Transverse colon (tissue), 3 donors: ENCODE results near the gene MYO1B.

ENCODE experiments used
- CTCF ChIP-seq, 5 experiments: fragments of 200-600 bp in 3 of 5; fragments of 450-650 bp in 2 of 5; sonication (generic) in 3 of 5; IDR thresholded peaks; 1 replicate in 2 of 5; 2 replicates in 3 of 5; pipeline ENCODE4 v1.5.1; 2016 to 2017; ENCODE audit warnings: antibody characterized with exemption in 5 of 5, inconsistent platforms in 3 of 5, mild to moderate bottlenecking in 2 of 5, moderate library complexity in 1 of 5
- EP300 ChIP-seq: sonication (generic); formaldehyde crosslinking; IDR thresholded peaks from one replicate; pipeline ENCODE4 v1.6.1; 2017; ENCODE audit warnings: antibody characterized with exemption, low read depth

GRCh38 chr2:191347881-191348280 is 102.7 kb downstream of the MYO1B start:
- no peak for TF ChIP-seq CTCF (IDR thresholded peaks at IDR 0.05)
- TF ChIP-seq EP300: no peak
